Measurements from ENCODE around the gene KSR1.

GRCh38 chr17:27504188-27504995, 48.1 kb downstream of the KSR1 start:
- TF ChIP-seq EZH2phosphoT487 (IDR thresholded peaks at IDR 0.05; ENCODE audit: insufficient read depth, low read depth) (no peak), EZH2 (IDR thresholded peaks at IDR 0.05; ENCODE audit: insufficient read depth, poor library complexity, severe bottlenecking) (no peak)

All from GM23248 (cell line).